Hepatic stellate cell (primary cell): ENCODE data around the gene LCLAT1.

Source experiments
- DNase-seq: peaks from one replicate; pipeline ENCODE4 v3.0.0; 2011; ENCODE audit warnings: low spot score

The LCLAT1 gene

DNA sequence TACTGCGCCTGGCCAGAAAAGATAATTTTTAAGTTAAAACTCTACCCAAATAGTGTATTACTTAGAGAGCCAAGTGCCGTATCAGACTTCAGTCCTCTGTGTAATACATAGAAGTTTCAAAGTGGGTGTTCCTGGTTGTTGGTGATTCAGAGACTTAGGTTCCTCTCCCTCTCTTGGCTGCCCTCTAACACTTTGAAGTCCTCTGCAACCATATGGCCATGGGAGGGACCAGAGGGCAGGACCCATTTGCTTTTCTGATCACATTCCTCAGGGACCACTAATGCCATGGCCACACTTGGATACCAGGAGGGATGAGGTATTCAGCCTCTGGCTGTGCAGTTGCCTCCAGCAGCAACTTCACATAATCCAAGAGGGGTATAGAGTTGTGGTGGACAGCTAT lies 228.7 kb downstream of the LCLAT1 start:
- DNase-seq = no peak

GRCh38 chr2:30677231-30677630 lies 230.2 kb downstream of the LCLAT1 start:
- DNase-seq = no peak

DNA sequence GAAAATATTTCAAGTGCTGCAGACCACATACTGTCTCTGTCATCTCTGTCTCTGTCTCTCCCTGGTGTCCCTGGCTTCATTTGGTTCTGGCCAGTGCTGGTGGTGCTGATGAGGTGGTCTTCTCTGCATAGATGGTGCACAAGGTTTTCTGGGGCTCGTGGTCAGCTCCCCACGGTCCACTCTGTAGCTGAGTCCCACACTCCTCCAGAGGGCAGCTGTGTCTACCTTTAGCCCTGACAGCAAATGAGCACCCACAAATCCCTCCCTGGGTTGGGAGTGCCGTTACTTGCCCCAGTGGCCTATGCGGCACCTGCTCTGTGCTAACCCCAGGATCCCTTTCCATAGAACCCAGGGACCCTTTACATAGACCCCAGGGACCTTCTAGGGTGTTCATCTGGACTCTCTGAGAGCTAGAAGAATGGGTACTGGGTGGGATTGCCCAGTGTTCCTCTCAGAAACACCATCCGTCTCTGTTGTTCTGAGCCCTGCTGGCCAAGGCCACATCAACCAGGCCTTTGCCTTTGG lies 230.9 kb downstream of the LCLAT1 start:
- DNase-seq = no peak

- no peak for DNase-seq
Observed at GRCh38 chr2:30678410-30679137, 231.5 kb downstream of the LCLAT1 start.

DNA sequence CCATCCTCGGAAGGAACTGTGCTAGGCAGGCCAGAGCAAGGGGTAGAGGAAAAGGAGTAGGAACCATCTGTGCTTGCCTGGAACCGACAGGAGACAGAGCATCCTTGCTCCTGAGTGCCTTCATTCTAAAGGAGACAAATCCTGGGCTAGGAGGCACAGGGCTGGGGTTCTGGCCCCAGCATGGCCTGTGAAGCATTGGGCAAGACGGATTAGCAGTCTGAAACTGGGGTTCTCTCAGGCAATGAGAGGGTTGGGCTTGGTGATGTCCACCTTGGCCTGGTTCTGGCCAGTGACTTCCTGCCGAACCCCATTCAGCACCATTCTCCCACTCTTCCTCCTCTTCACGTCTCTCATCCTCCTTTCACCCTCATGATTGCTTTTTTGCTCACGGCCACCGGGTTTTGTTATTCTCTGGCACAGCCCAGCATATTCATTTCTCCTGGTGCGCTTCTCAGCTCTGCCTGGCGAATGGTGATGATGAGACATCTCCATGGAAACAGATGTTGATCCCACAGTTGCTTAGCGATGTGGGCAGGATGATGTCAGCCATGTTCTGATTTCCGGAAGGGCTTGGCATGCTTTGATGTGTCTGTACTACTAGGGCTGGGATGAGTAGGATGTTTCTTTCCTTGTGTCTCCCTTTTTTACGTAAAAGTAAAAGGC lies 232.5 kb downstream of the LCLAT1 start:
- DNase-seq = no peak

- no peak for DNase-seq
Observed at GRCh38 chr2:30680121-30680520, 233.1 kb downstream of the LCLAT1 start.

GRCh38 chr2:30681022-30681421 lies 234.0 kb downstream of the LCLAT1 start:
- no peak for DNase-seq

- no peak for DNase-seq
Observed at GRCh38 chr2:30683236-30683956, 236.3 kb downstream of the LCLAT1 start.

DNA sequence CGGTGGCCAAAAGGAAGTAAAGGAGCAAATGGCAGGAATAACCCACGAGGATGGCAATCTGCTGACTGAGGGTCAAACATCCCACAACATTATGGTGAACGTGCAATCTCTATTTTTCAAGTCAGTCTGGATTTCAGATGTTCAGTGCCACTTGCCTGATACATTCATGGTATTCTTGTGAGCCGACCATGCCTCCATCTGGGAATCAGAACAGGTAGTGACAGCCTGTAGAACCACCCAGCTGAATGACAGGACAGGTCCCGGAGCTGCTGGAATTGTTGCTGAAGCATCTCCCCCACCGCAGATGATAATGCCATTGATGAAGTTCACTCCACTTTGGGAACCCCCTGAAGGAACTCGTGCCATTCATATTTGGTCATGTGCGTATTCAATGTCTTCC lies 237.0 kb downstream of the LCLAT1 start:
- DNase-seq = no peak

DNA sequence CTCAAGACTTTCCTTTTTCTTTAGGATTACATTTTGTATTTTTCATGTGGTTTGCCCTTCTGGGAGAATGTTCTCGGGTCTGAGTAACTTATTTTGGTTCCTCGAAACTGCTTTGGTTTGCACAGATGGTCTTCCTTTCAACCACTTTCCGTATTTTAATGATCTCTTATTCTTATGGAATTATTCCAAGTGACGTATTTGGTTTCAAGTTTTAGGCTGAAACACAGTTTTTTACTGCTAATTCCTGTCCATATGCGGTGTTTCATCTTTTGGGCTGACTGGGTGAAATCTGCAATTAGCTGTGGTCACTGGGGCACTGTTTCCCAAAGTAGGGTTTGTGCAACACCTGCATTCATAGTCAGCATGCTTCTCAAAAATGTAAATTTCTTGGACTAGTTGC lies 237.5 kb downstream of the LCLAT1 start:
- DNase-seq = no peak

- no peak for DNase-seq
Observed at GRCh38 chr2:30684996-30685395, 237.9 kb downstream of the LCLAT1 start.

DNA sequence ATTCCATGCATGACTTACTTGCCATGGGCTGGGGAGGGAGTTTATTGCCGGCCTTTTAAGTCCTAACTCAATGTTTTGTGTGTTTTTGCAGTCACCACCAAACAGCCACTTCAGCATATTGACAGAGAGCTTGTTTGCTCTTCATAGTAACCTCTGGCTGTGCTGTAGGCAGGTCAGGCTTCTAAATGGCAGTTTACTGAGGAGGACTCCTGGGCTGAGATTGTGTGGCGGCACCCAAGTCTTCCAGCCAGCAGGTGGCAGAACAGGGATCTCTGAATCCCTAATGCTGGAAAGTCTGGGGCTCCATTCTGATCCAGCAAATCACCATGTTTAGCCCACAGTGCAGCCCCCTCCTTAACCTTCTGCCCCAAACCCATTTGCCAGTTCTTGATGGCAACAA lies 239.0 kb downstream of the LCLAT1 start:
- DNase-seq = no peak

DNA sequence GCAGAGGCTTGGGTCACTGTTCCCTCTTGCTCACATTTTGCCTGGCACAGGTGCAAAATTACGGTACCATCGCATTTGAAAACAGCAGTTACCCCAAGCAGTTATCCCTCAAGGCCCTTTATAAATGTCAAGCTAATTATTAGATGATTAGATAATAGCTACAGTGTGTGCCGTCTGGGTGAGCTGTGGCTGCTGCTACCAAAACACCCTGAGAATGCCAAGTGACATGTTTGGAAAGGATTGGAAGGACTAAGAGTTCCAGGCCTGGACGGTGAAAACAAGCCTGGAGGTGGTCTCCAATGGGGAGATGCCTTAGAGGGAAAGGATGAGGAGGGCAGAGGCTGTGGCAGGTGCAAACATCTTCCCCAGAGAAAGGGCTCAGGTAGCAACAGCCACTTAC lies 239.6 kb downstream of the LCLAT1 start:
- no peak for DNase-seq

DNA sequence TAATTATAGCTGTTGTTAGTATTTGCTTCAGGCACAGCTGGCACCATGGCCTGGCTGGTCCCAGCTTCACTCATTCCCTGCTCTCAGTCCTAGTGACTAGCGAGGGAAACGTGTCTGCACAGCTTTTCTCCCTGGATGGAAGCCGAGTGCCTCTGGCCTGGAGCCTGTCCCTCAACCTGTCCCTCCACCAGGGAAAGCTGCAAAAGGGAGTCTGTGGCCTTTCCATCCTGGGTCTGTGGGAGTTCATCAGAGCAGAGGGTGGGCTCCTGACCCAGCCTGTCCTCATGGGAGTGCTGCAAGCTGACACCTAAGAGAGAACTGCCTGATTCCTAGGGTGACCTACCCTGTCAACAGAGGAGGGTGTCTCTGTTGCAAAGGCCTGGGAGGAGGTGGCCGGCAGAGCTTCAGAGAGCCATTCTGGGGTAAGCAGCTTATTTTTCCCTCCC lies 241.9 kb downstream of the LCLAT1 start:
- no peak for DNase-seq

DNA sequence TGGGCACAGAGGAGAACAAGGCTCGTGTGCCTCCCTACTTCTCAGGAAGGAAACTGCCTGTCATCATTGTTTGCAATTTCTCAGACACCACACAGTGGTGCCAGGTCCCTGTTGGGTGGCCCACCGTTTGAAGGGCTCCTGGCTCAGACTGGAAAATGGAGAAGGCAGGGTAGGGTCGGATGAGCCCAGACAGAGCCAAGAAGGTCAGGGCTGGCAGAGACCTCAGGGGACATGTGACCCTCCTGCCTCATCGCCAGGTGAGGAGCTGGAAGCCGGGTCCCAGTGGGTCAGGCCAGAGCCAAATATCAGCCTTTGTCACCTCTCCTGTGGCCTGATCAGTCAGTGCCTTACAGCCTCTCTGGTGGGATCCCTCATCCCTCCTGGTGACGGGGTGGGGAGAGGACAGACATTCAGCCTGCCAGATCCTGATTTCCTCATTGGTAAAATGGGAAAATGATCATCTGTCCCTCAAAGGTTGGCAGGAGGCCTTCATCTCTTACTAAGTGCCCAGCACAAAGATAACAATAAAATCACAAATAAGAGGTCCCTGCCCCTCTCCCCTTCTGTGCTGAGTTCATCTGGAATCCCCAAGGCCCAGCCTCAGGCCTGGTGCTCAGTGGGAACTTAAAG lies 242.6 kb downstream of the LCLAT1 start:
- no peak for DNase-seq

DNA sequence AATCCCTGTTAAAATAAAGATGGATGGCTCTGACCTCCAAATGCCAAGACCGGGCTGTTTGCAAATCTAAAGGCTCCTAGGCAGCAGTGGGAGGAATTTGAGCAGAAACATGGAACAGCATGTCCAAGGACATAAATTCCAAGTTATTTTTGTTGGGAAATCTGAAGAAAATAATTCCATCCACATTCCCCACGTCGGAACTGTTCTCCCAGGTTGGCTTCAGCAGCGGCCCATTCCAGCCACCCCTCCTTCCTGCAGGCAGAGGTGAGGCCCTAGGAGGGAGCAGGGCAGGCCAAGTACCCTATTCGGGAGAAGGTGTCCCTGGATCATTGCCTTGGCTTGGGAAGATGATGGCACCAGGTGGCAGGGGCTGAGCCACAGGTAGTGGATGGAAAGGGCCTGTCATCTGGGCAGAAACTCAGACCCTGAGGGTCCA lies 243.1 kb downstream of the LCLAT1 start:
- DNase-seq = no peak

DNA sequence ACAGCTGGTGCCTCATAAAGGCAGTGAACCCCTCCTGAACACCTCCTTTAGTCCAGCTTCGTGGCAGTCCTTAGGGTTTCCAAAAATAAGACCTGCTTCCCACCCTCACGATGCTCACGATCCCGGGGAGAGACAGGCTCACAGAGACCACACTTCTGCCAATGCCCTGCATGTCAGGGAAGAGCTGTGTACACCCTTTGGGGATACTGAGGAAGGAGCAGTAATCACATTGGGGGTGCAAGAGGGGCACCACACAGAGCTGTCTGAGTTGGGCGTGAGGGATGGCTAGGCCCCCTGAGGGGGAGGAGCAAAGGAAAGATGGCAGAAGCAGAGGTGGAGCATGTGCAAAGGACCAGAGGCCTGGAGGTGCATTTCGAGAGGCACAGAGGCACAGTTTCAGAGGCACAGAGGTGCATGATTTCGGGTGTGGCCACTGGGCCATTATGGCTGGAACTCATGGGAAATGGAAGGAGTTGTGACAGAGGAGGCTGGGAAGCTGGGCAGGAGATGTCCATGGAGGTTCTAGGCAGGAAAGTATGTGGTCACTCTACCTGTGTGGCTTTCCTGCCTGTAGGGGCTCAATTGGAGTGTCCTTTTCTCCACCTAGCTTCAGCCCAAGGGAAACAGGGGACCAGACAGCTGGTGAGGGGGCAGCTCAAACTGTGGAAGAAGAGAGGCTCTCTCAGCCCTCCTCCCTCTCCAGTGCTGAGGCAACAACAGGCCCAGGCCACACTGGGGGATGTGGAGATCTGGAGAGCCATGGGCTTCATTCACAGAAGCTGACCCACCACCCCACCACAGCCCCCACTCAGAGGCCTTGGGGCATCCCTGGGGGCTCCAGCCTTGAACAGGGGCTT lies 244.3 kb downstream of the LCLAT1 start:
- no peak for DNase-seq

DNA sequence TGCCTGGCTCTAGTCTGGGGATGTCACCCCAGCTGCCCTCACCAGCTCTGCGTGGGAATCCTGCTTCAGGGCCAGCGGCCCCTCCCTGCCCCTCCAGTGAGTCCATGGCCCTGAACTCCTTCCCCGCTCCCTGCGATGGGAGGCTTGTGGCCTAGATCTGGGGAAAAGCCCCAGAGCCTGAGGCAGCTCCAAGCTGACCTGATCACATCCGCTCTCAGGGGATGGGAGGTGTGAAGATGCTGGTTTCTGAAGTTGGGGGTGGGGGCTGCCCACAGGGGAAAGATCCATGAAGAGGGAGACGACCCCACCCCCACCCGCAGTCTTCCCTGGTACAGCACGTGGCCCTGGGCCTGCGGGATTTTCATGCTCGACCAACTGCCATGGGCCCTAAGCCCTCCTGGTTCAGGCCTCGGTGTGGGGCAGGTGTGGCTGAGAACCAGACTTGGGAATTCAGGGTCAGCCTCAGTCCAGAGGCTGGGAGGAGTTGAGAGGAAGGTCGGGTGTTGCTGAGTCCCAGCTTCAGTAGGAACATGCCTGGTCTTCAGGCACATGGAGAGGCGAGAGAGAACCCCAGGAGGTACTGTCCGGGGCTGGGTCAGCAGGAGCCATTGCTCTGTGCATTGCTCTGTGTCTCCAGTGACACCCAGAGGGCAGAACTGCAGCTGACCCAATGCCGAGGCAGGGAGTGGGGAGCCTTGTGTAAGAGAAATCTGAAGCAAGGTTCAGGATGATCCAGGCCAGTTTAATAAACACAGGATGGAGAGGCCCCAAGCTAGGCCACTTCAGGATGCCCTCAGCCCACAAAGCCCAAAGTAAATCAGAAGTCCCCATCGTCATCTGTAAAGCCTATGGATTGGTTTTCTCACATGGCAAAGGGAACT lies 245.1 kb downstream of the LCLAT1 start:
- no peak for DNase-seq

- peak; percentile 41 for DNase-seq
Observed at GRCh38 chr2:30692829-30693275, 245.8 kb downstream of the LCLAT1 start.
